ENCODE data around the gene GIMAP6. TPM values are rescaled to one million over a fixed set of nuclear protein-coding genes. Genes with fewer than 3 reads are reported as not detected.

Gene GIMAP6
- not detected in 2 replicates for total RNA-seq (2012; rRNA removed)
- polyA plus RNA-seq (2012; rRNA removed), result not detected in 2 replicates
- polyA plus RNA-seq (2012; cell fraction: cytosol; rRNA removed), result not detected in 2 replicates
- polyA plus RNA-seq (2012; cell fraction: nucleus; rRNA removed; ENCODE audit: low replicate concordance), result not detected in 2 replicates
- Bru-seq, nascent RNA, result percentile 10 among the genes with signal in this experiment
- percentile 18 among the genes with signal in this experiment for BruChase-seq, experiment 1, labeled RNA remaining after a 6-hour chase
- not detected for BruChase-seq, experiment 2, labeled RNA remaining after a 2-hour chase
- long read RNA-seq, result 0 reads

- Histone ChIP-seq H2BK20ac (ENCODE audit: low read depth, low read length) (no peak within 1 kb of the TSS), H3K4me3 (ENCODE audit: insufficient read depth, low read depth, low read length) (no peak within 1 kb of the TSS), H2AK5ac (ENCODE audit: low read depth, low read length) (no peak within 1 kb of the TSS), H3K9ac (ENCODE audit: low read depth, low read length) (no peak within 1 kb of the TSS), H3K18ac (ENCODE audit: low read depth, low read length) (no peak within 1 kb of the TSS), H4K20me1 (ENCODE audit: insufficient read depth, low read length) (no peaks in the 10 kb centered on the region), H3K9me1 (ENCODE audit: insufficient read depth, low read length) (no peaks in the 10 kb centered on the region), H3K4me2 (ENCODE audit: low read depth, low read length) (no peak within 1 kb of the TSS), H4K5ac (ENCODE audit: low read depth, low read length) (no peak within 1 kb of the TSS), H2BK15ac (ENCODE audit: low read depth, low read length) (no peak within 1 kb of the TSS), H2BK5ac (ENCODE audit: low read depth, low read length, poor library complexity, severe bottlenecking) (peak within 1 kb of the TSS; percentile 12), H3K36me3 (ENCODE audit: control insufficient read depth, insufficient read depth, low read length) (no peaks in the 10 kb centered on the region), H3K9me3 (ENCODE audit: control insufficient read depth, insufficient read depth, low read length) (peaks cover 30% of the 10 kb centered on the region), H3K4ac (ENCODE audit: low read depth, low read length) (no peak within 1 kb of the TSS), H4K8ac (ENCODE audit: low read depth in 2 of 2, low read length in 2 of 2) (no peak within 1 kb of the TSS), H2AFZ (replicated peaks; ENCODE audit: low read length, poor library complexity) (no peak within 1 kb of the TSS), H2BK120ac (ENCODE audit: low read depth, low read length) (no peak within 1 kb of the TSS), H3K27ac (ENCODE audit: insufficient read depth, low read length) (no peak within 1 kb of the TSS), H3K27me3 (ENCODE audit: control insufficient read depth, insufficient read depth, low read length) (no peaks in the 10 kb centered on the region), H3K23ac (ENCODE audit: low read depth, low read length) (no peak within 1 kb of the TSS), H2AK9ac (replicated peaks; ENCODE audit: low read depth, low read length, poor library complexity) (no peak within 1 kb of the TSS), H3K14ac (replicated peaks; ENCODE audit: low read depth, low read length) (no peak within 1 kb of the TSS), H3K56ac (ENCODE audit: extremely low read depth, insufficient read depth, low read length) (no peak within 1 kb of the TSS), H3K79me1 (ENCODE audit: low read depth in 1 of 2, low read length in 2 of 2) (no peaks in the 10 kb centered on the region), H3K4me1 (ENCODE audit: control insufficient read depth, insufficient read depth, low read length) (no peaks in the 10 kb centered on the region), H4K91ac (ENCODE audit: insufficient read depth, low read depth, low read length) (no peak within 1 kb of the TSS)
- DNase-seq (no peak), ATAC-seq (ENCODE audit: low read depth) (no peak)
- ChIA-PET POLR2A (ENCODE audit: unreplicated experiment) (no interaction called here), CTCF (no interaction called here)
- dilution Hi-C loops (cut with HindIII; ENCODE audit: low sequenced_read_pairs, unreplicated experiment) (no loop called here), intact Hi-C loops (cut with micrococcal nuclease) (no loop called here), in situ Hi-C loops (cut with MboI; ENCODE audit: low sequenced_read_pairs) (no loop called here)
- no peak for TF ChIP-seq BHLHE40 (IDR thresholded peaks at IDR 0.05; ENCODE audit: low read depth, low read length)
- no peak for TF ChIP-seq FOS (IDR thresholded peaks at IDR 0.05; ENCODE audit: low read depth, low read length)
- TF ChIP-seq MAZ (IDR thresholded peaks at IDR 0.05; ENCODE audit: borderline replicate concordance, low read depth, low read length), result no peak
- TF ChIP-seq CTCF (conservative IDR thresholded peaks at IDR 0.05; ENCODE audit: low read depth, low read length), result no peak
- no peak for TF ChIP-seq RAD21 (IDR thresholded peaks at IDR 0.05; ENCODE audit: low read length)
- 63% methylated on average over 2 of the region's 9 CpGs; no CpG with 5 or more reads in 1 of the 2 experiments for WGBS, 2 experiments (ENCODE audit: extremely low coverage in 2 of 2, insufficient read length in 1 of 2)
- BruUV-seq (replicated peaks), result no TSS peak
These were observed at the start of gene GIMAP6 for GRCh38 chr7:150631866-150632864. TSS of gene GIMAP6 (minus strand) at chr7:150632385. CDS start at chr7:150630142, 2,243 bp downstream.
